CD4-positive, alpha-beta T cell (primary cell): Measurements from ENCODE around the gene ECM1. TPM values are rescaled to one million over a fixed set of nuclear protein-coding genes. Genes with fewer than 3 reads are reported as not detected.
A peak's percentile ranks its signal among the peaks of the same experiment; 100 is the strongest.

ENCODE experiments used
- ATAC-seq: fragments of 200-7000 bp; cut with Tn5 transposase; one replicate; pipeline ENCODE4 v1.10.0; 2022; ENCODE audit warnings: mild to moderate bottlenecking; ENCODE audit not compliant: poor library complexity
- CTCF ChIA-PET: fragments of 350-600 bp; sonication (Branson Sonifier 250); formaldehyde crosslinking; loops from one replicate; lab custom pipeline; 2021; ENCODE audit warnings: antibody characterized with exemption, inconsistent platforms; lab: Charles Lee
- POLR2A ChIA-PET: fragments of 350-600 bp; sonication (Branson Sonifier 250); formaldehyde crosslinking; loops from one replicate; lab custom pipeline; 2021; ENCODE audit warnings: antibody characterized with exemption, inconsistent platforms; lab: Charles Lee
- DNase-seq, 14 experiments: peaks; one replicate each; pipeline ENCODE4 v3.0.0-alpha.2; 2013 to 2020; ENCODE audit warnings: mixed read lengths in 2 of 14
- H3K27ac ChIP-seq, 2 donors: one replicate each; pipeline versions ENCODE4 v1.5.1 to v1.7.0; 2013; ENCODE audit warnings: low read length in 2 of 2, low read depth in 1 of 2, mild to moderate bottlenecking in 1 of 2
- H3K27me3 ChIP-seq, 2 experiments: 1 replicate in 1 of 2; 2 replicates in 1 of 2; pipeline versions ENCODE4 v1.6.1 to v1.7.0; 2013; ENCODE audit warnings: low read length in 2 of 2, control low read depth in 1 of 2, mild to moderate bottlenecking in 1 of 2, moderate library complexity in 1 of 2; ENCODE audit not compliant: insufficient read depth in 2 of 2, control insufficient read depth in 1 of 2
- H3K36me3 ChIP-seq: one replicate; pipeline ENCODE4 v1.6.1; 2013; ENCODE audit warnings: low read length, control low read depth; ENCODE audit not compliant: insufficient read depth
- H3K4me1 ChIP-seq: one replicate; pipeline ENCODE4 v1.6.1; 2013; ENCODE audit warnings: low read length, control low read depth; ENCODE audit not compliant: insufficient read depth
- H3K4me3 ChIP-seq: one replicate; pipeline ENCODE4 v1.5.1; 2013; ENCODE audit warnings: mild to moderate bottlenecking, low read length, moderate library complexity
- H3K9me3 ChIP-seq, 2 experiments: 1 replicate in 1 of 2; 2 replicates in 1 of 2; pipeline versions ENCODE4 v1.6.1 to v1.7.0; 2013; ENCODE audit warnings: low read length in 2 of 2, mild to moderate bottlenecking in 2 of 2, control low read depth in 1 of 2, moderate library complexity in 1 of 2; ENCODE audit not compliant: control insufficient read depth in 1 of 2, insufficient read depth in 1 of 2
- H3K27ac Mint-ChIP-seq: one replicate; pipeline ENCODE4 v1.8.0; 2020; ENCODE audit warnings: mixed read lengths
- H3K27me3 Mint-ChIP-seq: one replicate; pipeline ENCODE4 v1.8.0; 2021; ENCODE audit warnings: mixed read lengths
- H3K36me3 Mint-ChIP-seq: one replicate; pipeline ENCODE4 v1.8.0; 2021; ENCODE audit warnings: low read depth, mixed read lengths
- H3K4me1 Mint-ChIP-seq: one replicate; pipeline ENCODE4 v1.8.0; 2021; ENCODE audit warnings: low read depth, mixed read lengths
- H3K4me3 Mint-ChIP-seq: one replicate; pipeline ENCODE4 v1.8.0; 2020; ENCODE audit warnings: mild to moderate bottlenecking, mixed read lengths
- H3K9me3 Mint-ChIP-seq: one replicate; pipeline ENCODE4 v1.8.0; 2020; ENCODE audit warnings: mixed read lengths
- intact Hi-C, 2 experiments: fragments of 100-400 bp; cut with DNase I in 1 of 2; cut with micrococcal nuclease in 1 of 2; formaldehyde crosslinking; loops; one replicate each; pipeline versions ENCODE4 v1.15.1 to v1.9.0; 2023 to 2025; cut with DNase I, micrococcal nuclease
- total RNA-seq, 174 experiments: library from RNA in 2 of 174; stranded (reverse) in 2 of 174; gene quantifications; one replicate each; pipeline ENCODE4 v1.2.3 and lab custom pipeline; 2021 to 2026
- TF ChIP-seq, protein P1 (sequence below): fragments of 200-600 bp; IDR thresholded peaks from one replicate; pipeline ENCODE4 v1.8.0; 2022; ENCODE audit warnings: antibody characterized with exemption, mild to moderate bottlenecking

ECM1 gene
- total RNA-seq, 2 experiments from 2014 or later, result 0.31 TPM; not detected in 1

DNA sequence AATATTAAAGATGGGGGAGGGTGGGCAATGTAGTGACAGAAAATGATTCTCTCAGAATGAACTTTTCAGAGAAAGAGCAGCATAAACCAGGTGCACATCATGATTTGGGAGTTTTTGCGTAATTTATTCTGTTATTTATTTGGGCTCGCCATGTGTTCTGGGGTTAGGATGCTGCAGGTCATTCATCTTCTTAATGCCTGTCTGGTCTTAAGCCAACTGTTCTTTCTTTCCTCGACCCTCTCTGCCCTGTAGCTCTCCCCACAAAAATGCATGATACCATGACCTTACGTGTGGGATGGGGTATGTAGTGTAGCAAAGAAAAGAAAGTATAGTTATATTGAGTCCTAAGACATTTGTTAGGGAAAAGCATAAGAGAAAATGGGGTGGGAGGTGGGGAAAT lies 33.0 kb upstream of the ECM1 start:
- intact Hi-C loops, result no loop called here
- Histone ChIP-seq H3K27me3 (no peaks in the 10 kb centered on the region), H3K36me3 (peaks cover 40% of the 10 kb centered on the region), H3K9me3 (no peaks in the 10 kb centered on the region), H3K27ac (no peak overlapping the region), H3K4me1 (no peaks in the 10 kb centered on the region), H3K4me3 (no peak overlapping the region)
- Mint-ChIP-seq H3K4me1 (peaks cover 16% of the 10 kb centered on the region), H3K36me3 (peaks cover 51% of the 10 kb centered on the region), H3K9me3 (no peaks in the 10 kb centered on the region), H3K4me3 (no peak overlapping the region), H3K27ac (peak overlapping the region; percentile 55), H3K27me3 (no peaks in the 10 kb centered on the region)
- DNase-seq (no peak), ATAC-seq (no peak)
- POLR2A ChIA-PET, result no interaction called here
- CTCF ChIA-PET, result no interaction called here
- TF ChIP-seq, protein P1, sequence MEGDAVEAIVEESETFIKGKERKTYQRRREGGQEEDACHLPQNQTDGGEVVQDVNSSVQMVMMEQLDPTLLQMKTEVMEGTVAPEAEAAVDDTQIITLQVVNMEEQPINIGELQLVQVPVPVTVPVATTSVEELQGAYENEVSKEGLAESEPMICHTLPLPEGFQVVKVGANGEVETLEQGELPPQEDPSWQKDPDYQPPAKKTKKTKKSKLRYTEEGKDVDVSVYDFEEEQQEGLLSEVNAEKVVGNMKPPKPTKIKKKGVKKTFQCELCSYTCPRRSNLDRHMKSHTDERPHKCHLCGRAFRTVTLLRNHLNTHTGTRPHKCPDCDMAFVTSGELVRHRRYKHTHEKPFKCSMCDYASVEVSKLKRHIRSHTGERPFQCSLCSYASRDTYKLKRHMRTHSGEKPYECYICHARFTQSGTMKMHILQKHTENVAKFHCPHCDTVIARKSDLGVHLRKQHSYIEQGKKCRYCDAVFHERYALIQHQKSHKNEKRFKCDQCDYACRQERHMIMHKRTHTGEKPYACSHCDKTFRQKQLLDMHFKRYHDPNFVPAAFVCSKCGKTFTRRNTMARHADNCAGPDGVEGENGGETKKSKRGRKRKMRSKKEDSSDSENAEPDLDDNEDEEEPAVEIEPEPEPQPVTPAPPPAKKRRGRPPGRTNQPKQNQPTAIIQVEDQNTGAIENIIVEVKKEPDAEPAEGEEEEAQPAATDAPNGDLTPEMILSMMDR, result no peak

DNA sequence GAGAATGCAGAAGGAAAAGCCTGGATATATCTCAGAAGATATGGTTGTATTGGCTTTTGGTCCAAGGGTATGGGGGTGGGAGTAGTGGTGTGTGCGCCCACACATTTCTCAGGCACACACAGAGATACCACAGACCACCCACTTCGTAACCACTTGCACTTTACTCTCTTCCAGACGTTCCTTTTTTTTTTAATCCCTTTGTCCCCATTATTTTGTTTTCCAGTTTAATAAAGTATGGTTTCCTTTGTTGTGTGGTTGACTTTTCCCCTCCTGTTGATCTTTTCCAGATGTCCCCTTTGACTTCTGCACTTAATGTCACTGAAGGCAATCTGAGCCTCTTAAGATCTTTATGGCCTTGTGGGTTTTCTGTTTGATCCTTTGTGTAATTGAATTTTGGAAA lies 31.2 kb upstream of the ECM1 start:
- no peaks in the 10 kb centered on the region for H3K9me3 Mint-ChIP-seq
- ATAC-seq, result no peak
- no peak overlapping the region for H3K4me3 Mint-ChIP-seq
- peaks cover 22% of the 10 kb centered on the region for H3K36me3 ChIP-seq
- no peaks in the 10 kb centered on the region for H3K27me3 ChIP-seq
- no peak overlapping the region for H3K4me3 ChIP-seq
- ChIA-PET POLR2A (no interaction called here), CTCF (no interaction called here)
- H3K27ac ChIP-seq, result no peak overlapping the region
- no peaks in the 10 kb centered on the region for H3K4me1 ChIP-seq
- DNase-seq, result no peak
- intact Hi-C loops, result no loop called here
- H3K27ac Mint-ChIP-seq, result peak overlapping the region; percentile 67
- TF ChIP-seq, protein P1, result no peak
- H3K36me3 Mint-ChIP-seq, result peaks cover 32% of the 10 kb centered on the region
- no peaks in the 10 kb centered on the region for H3K9me3 ChIP-seq
- peaks cover 18% of the 10 kb centered on the region for H3K4me1 Mint-ChIP-seq
- H3K27me3 Mint-ChIP-seq, result no peaks in the 10 kb centered on the region

- Mint-ChIP-seq H3K27me3 (no peaks in the 10 kb centered on the region), H3K4me3 (no peak overlapping the region), H3K27ac (peak overlapping the region; percentile 67), H3K4me1 (peaks cover 18% of the 10 kb centered on the region), H3K9me3 (no peaks in the 10 kb centered on the region), H3K36me3 (peaks cover 26% of the 10 kb centered on the region)
- ATAC-seq, result no peak
- Histone ChIP-seq H3K27me3 (no peaks in the 10 kb centered on the region), H3K27ac (peak overlapping the region in 1 of 2 donors; percentile 14), H3K4me1 (no peaks in the 10 kb centered on the region), H3K9me3 (no peaks in the 10 kb centered on the region), H3K36me3 (peaks cover 16% of the 10 kb centered on the region), H3K4me3 (no peak overlapping the region)
- no peak for DNase-seq
- POLR2A ChIA-PET, result no interaction called here
- TF ChIP-seq, protein P1, result no peak
- CTCF ChIA-PET, result no interaction called here
- intact Hi-C loops, result no loop called here
Observed at GRCh38 chr1:150477320-150477719, 30.6 kb upstream of the ECM1 start.
